Activated CD4-positive, alpha-beta T cell treated with anti-CD3 and anti-CD28 coated beads for 36 hours (primary cell): ENCODE measurements around the gene CD44. TPM values are rescaled to one million over a fixed set of nuclear protein-coding genes. Genes with fewer than 3 reads are reported as not detected.
"Not testable (repeated sequence)": the region's sequence is repeated elsewhere in the genome, so short reads cannot be mapped to it uniquely, and the experiment has no call there.

Experiments
- ATAC-seq: fragments of 200-7000 bp; cut with Tn5 transposase; one replicate; pipeline ENCODE4 v1.10.0; 2021; ENCODE audit warnings: mild to moderate bottlenecking, moderate library complexity
- CTCF ChIA-PET: fragments of 350-600 bp; sonication (Branson Sonifier 250); formaldehyde crosslinking; loops from one replicate; lab custom pipeline; 2021; ENCODE audit warnings: antibody characterized with exemption; lab: Charles Lee
- POLR2A ChIA-PET: fragments of 350-600 bp; sonication (Branson Sonifier 250); formaldehyde crosslinking; loops from one replicate; lab custom pipeline; 2021; ENCODE audit warnings: antibody characterized with exemption, inconsistent platforms; lab: Charles Lee
- DNase-seq: peaks from one replicate; pipeline ENCODE4 v3.0.0-alpha.2; 2020
- H3K27ac Mint-ChIP-seq: one replicate; pipeline ENCODE4 v1.8.0; 2021; ENCODE audit warnings: mixed read lengths
- H3K27me3 Mint-ChIP-seq: one replicate; pipeline ENCODE4 v1.8.0; 2021; ENCODE audit warnings: mixed read lengths
- H3K36me3 Mint-ChIP-seq: one replicate; pipeline ENCODE4 v1.8.0; 2021; ENCODE audit warnings: low read depth, mixed read lengths
- H3K4me1 Mint-ChIP-seq: one replicate; pipeline ENCODE4 v1.8.0; 2021; ENCODE audit warnings: mixed read lengths
- H3K4me3 Mint-ChIP-seq: one replicate; pipeline ENCODE4 v1.8.0; 2021; ENCODE audit warnings: mild to moderate bottlenecking, moderate library complexity, mixed read lengths
- H3K9me3 Mint-ChIP-seq: one replicate; pipeline ENCODE4 v1.8.0; 2021; ENCODE audit warnings: low read depth, mixed read lengths
- intact Hi-C, 2 experiments: fragments of 100-400 bp; cut with DNase I in 1 of 2; cut with micrococcal nuclease in 1 of 2; formaldehyde crosslinking; loops; one replicate each; pipeline versions ENCODE4 v1.14.2 to v1.15.1; 2022 to 2024; cut with DNase I, micrococcal nuclease
- total RNA-seq, 2 experiments: library from RNA; stranded (reverse); gene quantifications; one replicate each; pipeline ENCODE4 v1.2.3, GENCODE V29; 2021

The CD44 gene
- total RNA-seq, 2 experiments from 2014 or later: 357 to 435 TPM

GRCh38 chr11:35103366-35104208 is 35.4 kb upstream of the CD44 start:
- no peak overlapping the region for H3K4me3 Mint-ChIP-seq
- H3K9me3 Mint-ChIP-seq: no peaks in the 10 kb centered on the region
- DNase-seq: no peak
- no peaks in the 10 kb centered on the region for H3K27me3 Mint-ChIP-seq
- ATAC-seq: no peak
- H3K36me3 Mint-ChIP-seq: no peaks in the 10 kb centered on the region
- CTCF ChIA-PET: interaction anchor here (0.5 to 2.3 kb wide), 2 partner anchors 96 to 177 kb away, joined by 3 to 6 read pairs; no protein-coding TSS in a partner anchor
- POLR2A ChIA-PET: no interaction called here
- H3K4me1 Mint-ChIP-seq: peaks cover 31% of the 10 kb centered on the region
- intact Hi-C loops: no loop called here
- H3K27ac Mint-ChIP-seq: no peak overlapping the region

GRCh38 chr11:35104655-35105054 is 34.3 kb upstream of the CD44 start:
- Mint-ChIP-seq H3K36me3 (no peaks in the 10 kb centered on the region), H3K27ac (no peak overlapping the region), H3K9me3 (no peaks in the 10 kb centered on the region), H3K4me3 (no peak overlapping the region), H3K4me1 (peaks cover 36% of the 10 kb centered on the region), H3K27me3 (no peaks in the 10 kb centered on the region)
- ChIA-PET CTCF (interaction anchor here (0.7 to 1.1 kb wide), 4 partner anchors 16 to 40 kb away, joined by 3 to 4 read pairs (median 4); no protein-coding TSS in a partner anchor), POLR2A (no interaction called here)
- DNase-seq (no peak), ATAC-seq (no peak)
- intact Hi-C loops: no loop called here

GRCh38 chr11:35105319-35106079 is 33.5 kb upstream of the CD44 start:
- H3K9me3 Mint-ChIP-seq: no peaks in the 10 kb centered on the region
- no peak overlapping the region for H3K4me3 Mint-ChIP-seq
- no peaks in the 10 kb centered on the region for H3K36me3 Mint-ChIP-seq
- H3K27me3 Mint-ChIP-seq: no peaks in the 10 kb centered on the region
- no peak overlapping the region for H3K27ac Mint-ChIP-seq
- peaks cover 39% of the 10 kb centered on the region for H3K4me1 Mint-ChIP-seq
- DNase-seq (no peak), ATAC-seq (no peak)
- ChIA-PET POLR2A (no interaction called here), CTCF (interaction anchor here (0.7 to 1.1 kb wide), 5 partner anchors 15 to 611 kb away, joined by 3 to 4 read pairs (median 3); no protein-coding TSS in a partner anchor)
- intact Hi-C loops: no loop called here

- Mint-ChIP-seq H3K4me3 (no peak overlapping the region), H3K27ac (no peak overlapping the region), H3K36me3 (no peaks in the 10 kb centered on the region), H3K4me1 (peaks cover 50% of the 10 kb centered on the region), H3K27me3 (no peaks in the 10 kb centered on the region), H3K9me3 (no peaks in the 10 kb centered on the region)
- ATAC-seq: no peak
- no peak for DNase-seq
- ChIA-PET CTCF (no interaction called here), POLR2A (no interaction called here)
- intact Hi-C loops: no loop called here
Observed at GRCh38 chr11:35106595-35106994, 32.4 kb upstream of the CD44 start.

- ChIA-PET POLR2A (interaction anchor here (0.5 kb wide), 1 partner anchor 635 kb away, joined by 7 read pairs; no protein-coding TSS in a partner anchor), CTCF (interaction anchor here (1.0 to 1.1 kb wide), 2 partner anchors 10 to 21 kb away, joined by 3 to 4 read pairs; no protein-coding TSS in a partner anchor)
- H3K4me1 Mint-ChIP-seq: peaks cover 57% of the 10 kb centered on the region
- H3K36me3 Mint-ChIP-seq: no peaks in the 10 kb centered on the region
- intact Hi-C loops: no loop called here
- DNase-seq (no peak), ATAC-seq (no peak)
- H3K4me3 Mint-ChIP-seq: no peak overlapping the region
- no peaks in the 10 kb centered on the region for H3K27me3 Mint-ChIP-seq
- H3K9me3 Mint-ChIP-seq: no peaks in the 10 kb centered on the region
- no peak overlapping the region for H3K27ac Mint-ChIP-seq
Observed at GRCh38 chr11:35107861-35108260, 31.1 kb upstream of the CD44 start.

GRCh38 chr11:35108336-35108735 is 30.6 kb upstream of the CD44 start:
- H3K4me3 Mint-ChIP-seq, H3K9me3 Mint-ChIP-seq, ATAC-seq, H3K27me3 Mint-ChIP-seq, H3K36me3 Mint-ChIP-seq, intact Hi-C loops, CTCF ChIA-PET, H3K27ac Mint-ChIP-seq, POLR2A ChIA-PET, DNase-seq: not testable (repeated sequence)
- peaks cover 57% of the 10 kb centered on the region for H3K4me1 Mint-ChIP-seq

- ChIA-PET POLR2A (no interaction called here), CTCF (no interaction called here)
- intact Hi-C loops: no loop called here
- ATAC-seq (no peak), DNase-seq (no peak)
- Mint-ChIP-seq H3K9me3 (no peaks in the 10 kb centered on the region), H3K4me3 (no peak overlapping the region), H3K27ac (no peak overlapping the region), H3K36me3 (no peaks in the 10 kb centered on the region), H3K4me1 (peaks cover 59% of the 10 kb centered on the region), H3K27me3 (no peaks in the 10 kb centered on the region)
Observed at GRCh38 chr11:35109041-35109440, 29.9 kb upstream of the CD44 start.

GRCh38 chr11:35109827-35110226 is 29.1 kb upstream of the CD44 start:
- no peaks in the 10 kb centered on the region for H3K9me3 Mint-ChIP-seq
- H3K4me1 Mint-ChIP-seq: peaks cover 59% of the 10 kb centered on the region
- POLR2A ChIA-PET: no interaction called here

GRCh38 chr11:35111161-35112055 is 27.6 kb upstream of the CD44 start:
- Mint-ChIP-seq H3K4me1 (peaks cover 49% of the 10 kb centered on the region), H3K9me3 (no peaks in the 10 kb centered on the region), H3K4me3 (no peak overlapping the region), H3K27me3 (no peaks in the 10 kb centered on the region), H3K36me3 (no peaks in the 10 kb centered on the region), H3K27ac (no peak overlapping the region)
- intact Hi-C loops: no loop called here
- CTCF ChIA-PET: interaction anchor here (0.7 kb wide), 1 partner anchor 566 kb away, joined by 3 read pairs; no protein-coding TSS in a partner anchor
- POLR2A ChIA-PET: interaction anchor here (0.5 kb wide), 1 partner anchor 20 kb away, joined by 3 read pairs; no protein-coding TSS in a partner anchor
- ATAC-seq: peak; percentile 51
- DNase-seq: no peak

More at GRCh38 chr11:35109827-35110226, 29.1 kb upstream of the CD44 start:
- ATAC-seq (no peak), DNase-seq (no peak)
- intact Hi-C loops: no loop called here
- Mint-ChIP-seq H3K27me3 (no peaks in the 10 kb centered on the region), H3K4me3 (no peak overlapping the region), H3K36me3 (no peaks in the 10 kb centered on the region), H3K27ac (no peak overlapping the region)
- CTCF ChIA-PET: no interaction called here

- peaks cover 40% of the 10 kb centered on the region for H3K4me1 Mint-ChIP-seq
- no peaks in the 10 kb centered on the region for H3K27me3 Mint-ChIP-seq
- DNase-seq (no peak), ATAC-seq (no peak)
- ChIA-PET POLR2A (interaction anchor here (0.5 to 0.6 kb wide), 2 partner anchors 14 to 20 kb away, joined by 3 read pairs; no protein-coding TSS in a partner anchor), CTCF (interaction anchor here (0.7 kb wide), 1 partner anchor 567 kb away, joined by 3 read pairs; no protein-coding TSS in a partner anchor)
- H3K36me3 Mint-ChIP-seq: no peaks in the 10 kb centered on the region
- H3K4me3 Mint-ChIP-seq: no peak overlapping the region
- H3K27ac Mint-ChIP-seq: no peak overlapping the region
- H3K9me3 Mint-ChIP-seq: no peaks in the 10 kb centered on the region
- intact Hi-C loops: no loop called here
Observed at GRCh38 chr11:35112056-35112845, 26.7 kb upstream of the CD44 start.
